SK-N-SH treated with all-trans-retinoic acid at 6 μM for 48 hours (cell line): ENCODE data around the gene MAP2K6.

ENCODE experiments used
- ATAC-seq: fragments of 200-7000 bp; cut with Tn5 transposase; 3 replicates; pipeline ENCODE4 v1.9.1; 2020; ENCODE audit warnings: mild to moderate bottlenecking, moderate library complexity
- CREB5 ChIP-seq: fragments of 250-450 bp; sonication (Bioruptor Pico); IDR thresholded peaks from 2 replicates; pipeline ENCODE4 v1.5.1; 2020; ENCODE audit warnings: low read depth, mild to moderate bottlenecking, moderate library complexity
- CSRNP3 ChIP-seq: fragments of 250-450 bp; sonication (Bioruptor Pico); IDR thresholded peaks from 2 replicates; pipeline ENCODE4 v1.5.1; 2021; ENCODE audit warnings: mild to moderate bottlenecking, moderate library complexity
- GLIS3 ChIP-seq: fragments of 250-450 bp; sonication (Bioruptor Pico); IDR thresholded peaks from 2 replicates; pipeline ENCODE4 v1.5.0; 2020; ENCODE audit warnings: mild to moderate bottlenecking, moderate library complexity
- ISL1 ChIP-seq: fragments of 250-450 bp; sonication (Bioruptor Pico); IDR thresholded peaks from 2 replicates; pipeline ENCODE4 v2.1.2; 2022; ENCODE audit warnings: mild to moderate bottlenecking, moderate library complexity
- OSR1 ChIP-seq: fragments of 250-450 bp; sonication (Bioruptor Pico); IDR thresholded peaks from 2 replicates; pipeline ENCODE4 v1.8.0; 2022; ENCODE audit warnings: moderate library complexity, mild to moderate bottlenecking, inconsistent platforms
- PATZ1 ChIP-seq: fragments of 250-450 bp; sonication (Bioruptor Pico); IDR thresholded peaks from 2 replicates; pipeline ENCODE4 v1.8.0; 2020; ENCODE audit warnings: mild to moderate bottlenecking, moderate library complexity, borderline replicate concordance
- POU6F1 ChIP-seq: fragments of 250-450 bp; sonication (Bioruptor Pico); IDR thresholded peaks from 2 replicates; pipeline ENCODE4 v1.8.0; 2021; ENCODE audit warnings: low read depth, mild to moderate bottlenecking, moderate library complexity, borderline replicate concordance
- RARB ChIP-seq: fragments of 250-450 bp; sonication (Bioruptor Pico); IDR thresholded peaks from 2 replicates; pipeline ENCODE4 v1.8.0; 2021; ENCODE audit warnings: mild to moderate bottlenecking, moderate library complexity
- SNAI2 ChIP-seq: fragments of 250-450 bp; sonication (Bioruptor Pico); IDR thresholded peaks from 2 replicates; pipeline ENCODE4 v1.5.0; 2020; ENCODE audit warnings: mild to moderate bottlenecking, moderate library complexity
- TCF4 ChIP-seq: fragments of 250-450 bp; sonication (Bioruptor Pico); IDR thresholded peaks from 2 replicates; pipeline ENCODE4 v1.8.0; 2021; ENCODE audit warnings: mild to moderate bottlenecking, moderate library complexity, borderline replicate concordance
- TOX ChIP-seq: fragments of 250-450 bp; sonication (Bioruptor Pico); IDR thresholded peaks from 2 replicates; pipeline ENCODE4 v1.8.0; 2021; ENCODE audit warnings: mild to moderate bottlenecking, moderate library complexity, borderline replicate concordance
- TSHZ2 ChIP-seq: fragments of 250-450 bp; sonication (Bioruptor Pico); IDR thresholded peaks from 2 replicates; pipeline ENCODE4 v1.5.0; 2020; ENCODE audit warnings: mild to moderate bottlenecking, moderate library complexity
- ZC3H10 ChIP-seq: fragments of 250-450 bp; sonication (Bioruptor Pico); IDR thresholded peaks from 2 replicates; pipeline ENCODE4 v1.5.1; 2021; ENCODE audit warnings: mild to moderate bottlenecking, moderate library complexity
- ZFP3 ChIP-seq: fragments of 250-450 bp; sonication (Bioruptor Pico); IDR thresholded peaks from 2 replicates; pipeline ENCODE4 v1.5.0; 2020; ENCODE audit warnings: mild to moderate bottlenecking, moderate library complexity
- ZNF565 ChIP-seq: fragments of 450-650 bp; formaldehyde crosslinking; conservative IDR thresholded peaks from 2 replicates; pipeline ENCODE4 v1.5.0; 2020; ENCODE audit warnings: low read depth, mild to moderate bottlenecking, moderate library complexity
- ZNF70 ChIP-seq: fragments of 450-650 bp; formaldehyde crosslinking; IDR thresholded peaks from 2 replicates; pipeline ENCODE4 v1.5.0; 2020; ENCODE audit warnings: mild to moderate bottlenecking, moderate library complexity

The MAP2K6 gene

GRCh38 chr17:69412251-69412671, 2.2 kb upstream of the MAP2K6 start:
- TF ChIP-seq POU6F1 (CRISPR knock-in tag) (no peak), CREB5 (no peak), GLIS3 (CRISPR knock-in tag) (no peak), RARB (CRISPR knock-in tag) (no peak), TCF4 (CRISPR knock-in tag) (no peak), ZNF70 (no peak), PATZ1 (no peak), SNAI2 (CRISPR knock-in tag) (no peak), ZC3H10 (CRISPR knock-in tag) (no peak)
- no peak for ATAC-seq

GRCh38 chr17:69415431-69415830, 934 bp downstream of the MAP2K6 start:
- ATAC-seq, result no peak
- no peak for TF ChIP-seq SNAI2 (CRISPR knock-in tag)
- no peak for TF ChIP-seq RARB (CRISPR knock-in tag)
- no peak for TF ChIP-seq ISL1 (CRISPR knock-in tag)
- no peak for TF ChIP-seq PATZ1
- TF ChIP-seq CSRNP3 (CRISPR knock-in tag), result no peak
- no peak for TF ChIP-seq ZFP3 (CRISPR knock-in tag)
- no peak for TF ChIP-seq TOX (CRISPR knock-in tag)
- TF ChIP-seq OSR1, result no peak
- TF ChIP-seq GLIS3 (CRISPR knock-in tag), result no peak
- no peak for TF ChIP-seq POU6F1 (CRISPR knock-in tag)
- no peak for TF ChIP-seq TSHZ2 (CRISPR knock-in tag)
- TF ChIP-seq ZNF565, result no peak
- no peak for TF ChIP-seq ZNF70
- TF ChIP-seq, all 23 proteins: peak for 0
